Activated T-helper 9 cell treated with anti-CD3 and anti-CD28 coated beads, Interleukin-2, amount 50 U/mL, for 16 hours (primary cell): ENCODE results near the gene PRKN.
"Not testable (repeated sequence)": the region's sequence is repeated elsewhere in the genome, so short reads cannot be mapped to it uniquely, and the experiment has no call there.

Source experiments
- DNase-seq: peaks from one replicate; pipeline ENCODE4 v3.0.0-alpha.2; 2020; ENCODE audit warnings: low read depth

Gene PRKN

GRCh38 chr6:161903584-161904212, 823.9 kb downstream of the PRKN start:
- DNase-seq: no peak

- DNase-seq: no peak
These were observed 825.7 kb downstream of the PRKN start for GRCh38 chr6:161901740-161902426.

- DNase-seq: no peak
These were observed 833.1 kb downstream of the PRKN start for GRCh38 chr6:161894436-161894835.

GRCh38 chr6:161891542-161891941, 836.0 kb downstream of the PRKN start:
- DNase-seq: no peak

- DNase-seq: no peak
These were observed 836.7 kb downstream of the PRKN start for GRCh38 chr6:161890832-161891297.

GRCh38 chr6:161890133-161890831, 837.3 kb downstream of the PRKN start:
- DNase-seq: no peak

- DNase-seq: no peak
These were observed 838.2 kb downstream of the PRKN start for GRCh38 chr6:161889324-161889723.

GRCh38 chr6:161886545-161886944, 841.0 kb downstream of the PRKN start:
- DNase-seq: not testable (repeated sequence)

- no peak for DNase-seq
These were observed 842.8 kb downstream of the PRKN start for GRCh38 chr6:161884782-161885181.

GRCh38 chr6:161882196-161882765, 845.3 kb downstream of the PRKN start:
- DNase-seq: no peak

- no peak for DNase-seq
These were observed 847.5 kb downstream of the PRKN start for GRCh38 chr6:161880056-161880455.

- no peak for DNase-seq
These were observed 851.3 kb downstream of the PRKN start for GRCh38 chr6:161876231-161876630.

GRCh38 chr6:161870236-161870901, 857.2 kb downstream of the PRKN start:
- no peak for DNase-seq

- DNase-seq: no peak
These were observed 858.1 kb downstream of the PRKN start for GRCh38 chr6:161869491-161869890.

GRCh38 chr6:161866570-161866969, 861.0 kb downstream of the PRKN start:
- no peak for DNase-seq

- not testable (repeated sequence) for DNase-seq
These were observed 866.5 kb downstream of the PRKN start for GRCh38 chr6:161861061-161861460.

- DNase-seq: no peak
These were observed 873.9 kb downstream of the PRKN start for GRCh38 chr6:161853657-161854056.

- DNase-seq: not testable (repeated sequence)
These were observed 876.1 kb downstream of the PRKN start for GRCh38 chr6:161851486-161851885.

- no peak for DNase-seq
These were observed 877.0 kb downstream of the PRKN start for GRCh38 chr6:161850562-161850961.

GRCh38 chr6:161847628-161848027, 879.9 kb downstream of the PRKN start:
- no peak for DNase-seq

GRCh38 chr6:161844804-161845203, 882.8 kb downstream of the PRKN start:
- no peak for DNase-seq

- no peak for DNase-seq
These were observed 884.5 kb downstream of the PRKN start for GRCh38 chr6:161843066-161843465.
